Fibroblast of skin of right quadriceps (primary cell): ENCODE measurements around the gene ARL15.
"Not testable (repeated sequence)": the region's sequence is repeated elsewhere in the genome, so short reads cannot be mapped to it uniquely, and the experiment has no call there.

Source experiments
- DNase-seq: peaks from one replicate; pipeline ENCODE4 v3.0.0-alpha.2; 2013

ARL15 gene

GRCh38 chr5:54310433-54311175, at the start of gene ARL15:
TSS of gene ARL15 (minus strand) at chr5:54310573.
- peak; percentile 98 for DNase-seq

GRCh38 chr5:54360089-54360488, 49.7 kb upstream of the ARL15 start:
- DNase-seq = peak; percentile 56

- DNase-seq = peak; percentile 22
Observed at GRCh38 chr5:54357408-54358058, 47.2 kb upstream of the ARL15 start.

DNA sequence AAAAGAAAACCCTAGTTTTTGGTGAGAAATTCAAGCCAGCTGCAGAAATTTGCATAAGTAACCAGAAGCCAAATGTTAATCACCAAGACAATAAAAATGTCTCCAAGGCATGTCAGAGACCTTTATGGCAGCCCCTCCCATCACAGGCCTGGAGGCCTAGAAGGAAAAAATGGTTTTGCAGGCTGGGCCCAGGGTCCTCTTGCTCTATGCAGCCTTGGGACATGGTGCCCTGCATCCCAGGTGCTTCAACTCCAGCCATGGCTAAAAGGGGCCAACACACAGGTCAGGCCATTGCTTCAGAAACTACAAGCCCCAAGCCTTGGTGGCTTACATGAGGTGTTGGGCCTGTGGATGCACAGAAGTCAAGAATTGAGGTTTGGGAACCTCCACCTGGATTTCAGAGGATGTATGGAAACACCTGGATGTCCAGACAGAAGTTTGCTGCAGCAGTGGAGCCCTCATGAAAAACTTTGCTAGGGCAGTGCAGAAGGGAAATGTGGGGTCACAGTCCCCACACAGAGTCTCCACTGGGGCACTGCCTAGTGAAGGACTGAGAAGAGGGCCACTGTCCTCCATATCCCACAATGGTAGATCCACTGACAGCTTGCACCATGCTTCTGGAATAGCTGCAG, 43.7 kb upstream of the ARL15 start:
- DNase-seq = not testable (repeated sequence)

- DNase-seq = not testable (repeated sequence)
Observed at GRCh38 chr5:54352580-54352979, 42.2 kb upstream of the ARL15 start.

DNA sequence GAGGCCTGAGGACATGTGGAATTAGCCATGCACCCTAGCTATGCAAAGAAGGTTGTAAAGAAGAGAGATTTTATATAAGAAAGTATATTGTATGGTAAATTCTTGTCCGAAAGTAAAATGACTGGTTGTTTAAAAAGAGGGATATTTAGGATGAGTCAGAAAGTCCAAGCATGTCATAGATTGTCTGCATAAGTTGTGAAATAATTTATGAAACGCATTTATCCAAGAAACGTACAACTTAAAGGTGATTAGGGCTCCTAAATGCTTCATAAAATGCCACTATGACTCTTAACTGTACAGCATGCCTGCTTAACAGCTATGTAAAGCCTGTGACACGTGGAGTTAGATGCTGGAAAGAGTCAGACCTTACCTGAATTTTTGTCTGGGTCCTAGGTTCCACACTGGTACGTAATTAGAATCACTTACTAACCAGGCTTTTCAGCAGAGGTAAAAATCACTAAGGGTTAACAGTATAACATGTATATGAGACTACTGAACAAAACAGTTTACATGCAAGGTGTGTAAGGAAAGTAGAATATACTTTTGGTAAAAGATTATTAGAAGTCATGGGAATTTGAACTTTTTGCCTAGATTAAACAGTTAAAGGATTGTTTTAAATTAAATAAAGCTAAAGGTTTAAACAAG, 37.0 kb upstream of the ARL15 start:
- no peak for DNase-seq

DNA sequence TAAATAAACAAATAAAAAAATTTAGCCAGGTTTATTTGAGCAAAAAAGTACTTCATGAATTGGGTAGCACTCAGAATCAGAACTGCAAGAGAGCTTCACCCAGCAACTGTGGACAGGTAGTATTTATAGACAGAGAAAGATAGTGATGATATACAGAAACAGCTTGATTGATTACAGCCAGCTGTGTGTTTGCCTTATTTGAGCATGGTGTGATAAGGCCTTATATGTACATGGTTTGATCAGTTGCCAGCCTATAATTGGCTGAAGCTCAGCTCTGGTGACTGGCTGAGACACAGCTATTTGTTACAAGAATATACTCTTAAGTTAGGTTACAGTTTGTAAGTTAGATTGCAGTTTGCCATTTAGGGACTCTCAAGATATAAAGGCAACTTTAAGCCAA, 34.3 kb upstream of the ARL15 start:
- DNase-seq = peak; percentile 24

DNA sequence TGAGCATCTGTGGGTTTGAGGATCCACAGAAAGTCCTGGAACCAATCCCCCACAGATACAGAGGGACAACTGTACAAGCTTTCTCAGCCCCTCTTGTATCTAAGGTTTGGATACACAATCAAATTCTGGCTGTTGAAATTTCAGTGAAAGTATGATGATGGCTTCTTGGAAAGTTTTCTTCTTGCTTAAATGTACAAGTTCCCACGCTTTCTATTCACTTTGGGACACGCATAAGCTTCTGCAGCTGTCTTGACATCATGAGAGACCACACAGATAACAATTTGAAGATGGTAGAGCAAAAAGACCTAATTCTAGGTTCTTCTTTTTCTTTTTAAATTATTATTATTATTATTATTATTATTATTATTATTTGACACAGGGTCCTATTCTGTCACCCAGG, 31.6 kb upstream of the ARL15 start:
- no peak for DNase-seq

DNA sequence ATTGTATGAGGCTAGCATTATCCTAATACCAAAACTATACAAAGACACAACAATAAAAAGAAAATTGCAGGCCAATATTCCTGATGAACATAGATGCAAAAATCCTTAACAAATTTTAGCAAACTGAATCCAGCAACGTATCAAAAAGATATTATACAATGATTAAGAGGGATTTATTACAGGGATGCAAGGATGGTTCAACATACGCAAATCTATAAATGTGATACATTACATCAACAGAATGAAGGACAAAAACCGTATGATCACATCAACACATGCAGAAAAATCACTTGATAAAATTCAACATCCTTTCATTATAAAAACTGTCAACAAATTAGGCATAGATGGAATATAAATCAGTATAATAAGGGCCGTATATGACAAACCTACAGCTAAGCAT, 27.1 kb upstream of the ARL15 start:
- no peak for DNase-seq

DNA sequence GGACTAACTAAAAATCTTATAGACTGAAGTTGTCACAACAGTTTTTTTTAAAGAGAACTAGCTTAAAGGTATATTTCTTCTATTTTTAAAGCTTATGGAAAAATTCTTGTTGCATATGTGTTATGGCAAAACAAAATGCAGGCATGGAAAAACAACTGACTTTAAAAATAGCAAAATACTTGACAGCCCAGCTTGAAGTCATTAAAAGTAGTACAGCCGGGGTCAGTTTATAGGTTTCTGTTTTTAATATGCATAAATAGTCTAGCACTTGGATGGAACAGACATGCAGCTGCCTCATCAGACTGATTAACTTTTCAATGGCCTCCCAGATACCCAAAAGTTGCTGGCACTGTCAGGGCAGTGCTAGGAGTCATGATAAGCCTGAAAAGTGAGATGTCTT, 22.3 kb upstream of the ARL15 start:
- DNase-seq = no peak

- peak; percentile 98 for DNase-seq
Observed at GRCh38 chr5:54329731-54330709, 19.6 kb upstream of the ARL15 start.

DNA sequence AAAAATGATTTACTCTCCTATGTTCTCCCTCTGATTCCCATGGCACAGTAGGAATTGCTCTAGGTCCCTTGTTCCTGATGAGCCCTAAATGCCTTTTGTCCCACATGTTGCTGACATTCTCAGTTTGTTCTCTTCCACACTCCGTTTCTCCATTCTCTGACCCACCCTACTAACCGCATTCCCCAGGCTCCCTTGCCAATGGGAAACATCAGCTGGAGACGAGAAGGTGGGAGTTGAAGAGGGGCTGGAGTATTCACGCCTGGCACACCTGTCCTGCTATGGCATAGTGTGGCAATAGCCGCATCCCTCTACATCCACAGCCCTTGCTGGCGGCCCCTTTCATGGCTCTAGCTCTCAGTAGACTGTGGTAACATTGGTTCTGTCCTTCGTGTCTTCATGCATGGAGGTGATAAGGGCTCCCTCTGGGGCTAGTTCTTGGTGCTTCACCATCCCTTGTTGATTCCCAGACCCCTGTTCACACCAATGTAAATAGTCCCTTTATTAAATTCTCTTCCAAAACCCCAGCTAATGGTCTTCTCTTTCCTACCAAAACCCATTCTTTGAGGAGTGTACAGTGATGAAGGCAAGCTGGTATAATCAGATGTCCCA, 16.4 kb upstream of the ARL15 start:
- DNase-seq = no peak

DNA sequence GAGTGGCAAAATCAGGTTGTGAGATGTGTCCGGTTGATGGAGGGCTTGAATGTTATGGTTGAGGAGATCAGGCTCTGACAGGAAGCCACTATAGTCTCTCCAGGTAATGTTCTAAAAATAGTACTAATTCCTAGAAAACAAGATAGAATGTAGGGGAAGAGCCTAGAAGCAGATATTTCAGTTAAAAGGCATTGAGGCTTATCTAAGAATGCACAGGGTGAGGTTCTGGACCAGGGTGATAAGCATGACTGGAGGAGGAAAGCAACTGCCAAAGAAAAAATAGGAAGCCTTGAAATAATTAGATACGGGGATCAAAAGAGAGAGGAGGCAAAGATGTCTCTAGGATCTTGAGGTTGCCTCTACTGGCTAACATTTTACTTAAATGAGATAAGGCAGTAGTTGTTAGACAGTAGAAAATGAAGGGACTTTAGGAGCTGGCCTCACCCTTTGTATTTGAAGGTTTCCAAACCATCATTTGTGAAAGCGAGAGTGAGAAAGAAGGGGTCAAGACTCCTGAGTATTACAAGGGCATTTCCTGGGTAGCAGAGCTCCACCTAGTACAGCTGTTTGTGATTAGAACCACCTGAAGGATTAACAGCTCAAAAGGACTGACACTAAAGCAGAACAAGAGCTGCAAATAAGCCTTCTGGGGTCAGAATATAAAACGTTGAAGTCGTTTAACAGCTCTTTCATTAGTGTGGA, 15.4 kb upstream of the ARL15 start:
- no peak for DNase-seq

GRCh38 chr5:54325272-54325609, 14.9 kb upstream of the ARL15 start:
- DNase-seq = no peak

- no peak for DNase-seq
Observed at GRCh38 chr5:54324651-54325271, 14.4 kb upstream of the ARL15 start.

- no peak for DNase-seq
Observed at GRCh38 chr5:54323495-54323894, 13.1 kb upstream of the ARL15 start.

- no peak for DNase-seq
Observed at GRCh38 chr5:54320256-54320655, 9.9 kb upstream of the ARL15 start.

DNA sequence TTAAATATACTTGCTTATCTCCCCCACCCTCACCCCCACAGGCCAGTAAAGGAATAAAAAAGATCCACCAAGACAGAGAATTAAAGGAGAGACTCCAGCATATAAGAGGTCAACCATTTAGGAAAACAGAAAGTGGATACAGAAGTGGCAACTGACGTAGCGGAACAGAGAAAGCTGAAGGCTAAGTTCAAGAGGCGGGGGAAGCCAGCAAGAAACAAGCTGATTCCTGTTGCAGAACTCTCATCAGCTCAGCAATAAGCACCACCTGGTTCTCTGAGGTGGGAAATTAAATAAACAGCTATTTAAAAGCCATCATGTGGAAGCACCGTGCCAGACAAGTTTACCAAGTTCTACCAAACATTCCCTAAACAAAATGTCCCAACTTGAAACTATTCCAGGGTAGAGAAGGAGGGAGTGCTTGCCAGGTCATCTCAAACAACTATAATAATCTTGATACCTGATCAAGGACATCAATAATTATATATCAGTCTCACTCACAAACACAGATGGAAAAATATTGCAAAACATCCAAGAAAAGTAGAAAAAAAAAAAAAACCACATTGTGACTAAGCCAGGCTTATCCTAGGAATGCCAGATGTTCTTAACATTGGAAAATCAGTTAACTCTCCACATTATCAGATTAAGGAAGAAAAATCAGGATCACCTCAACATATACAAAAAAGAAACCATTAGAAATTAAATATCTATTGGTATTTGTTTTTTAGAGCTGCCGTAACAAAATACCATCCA, 7.3 kb upstream of the ARL15 start:
- DNase-seq = peak; percentile 44

DNA sequence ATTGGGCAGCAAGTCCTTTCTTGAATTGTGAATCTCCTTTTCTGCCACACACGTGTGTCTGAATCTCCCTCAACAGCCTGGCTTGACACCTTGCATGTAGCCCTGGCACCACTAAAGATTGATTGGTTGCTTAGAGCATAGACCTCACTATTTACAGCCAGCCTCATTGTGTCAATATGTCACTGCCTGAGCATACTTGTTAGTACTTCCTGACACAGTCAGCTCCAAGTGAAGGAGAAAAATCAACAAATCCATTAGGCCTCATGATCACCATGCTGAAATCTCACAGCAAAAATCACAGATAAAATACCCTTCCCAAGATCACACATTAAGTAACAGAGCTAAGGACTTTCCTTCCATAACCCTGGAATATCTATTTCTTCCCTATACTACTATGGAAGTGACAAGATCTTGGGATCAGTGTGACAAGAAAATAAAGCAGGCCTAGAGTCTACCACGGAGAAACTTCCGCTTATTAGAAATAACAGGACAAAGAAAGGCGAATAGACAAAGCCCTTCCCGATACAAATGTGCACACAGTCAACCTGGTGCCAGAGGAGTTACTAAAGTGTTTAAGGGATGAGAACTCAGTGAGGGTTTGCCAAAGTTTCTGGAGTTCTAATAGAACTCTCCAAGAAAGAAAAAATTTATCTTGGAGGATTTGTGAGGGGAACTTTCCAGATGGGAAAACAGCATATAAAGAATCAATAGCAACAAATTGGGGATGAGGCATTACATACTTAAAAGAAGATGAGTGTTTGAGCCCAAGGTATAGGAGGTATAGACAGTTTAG, 5.6 kb upstream of the ARL15 start:
- DNase-seq = no peak
